ENCODE data around the gene KIF6.
"Not testable (repeated sequence)": the region's sequence is repeated elsewhere in the genome, so short reads cannot be mapped to it uniquely, and the experiment has no call there.

Gene KIF6

DNA sequence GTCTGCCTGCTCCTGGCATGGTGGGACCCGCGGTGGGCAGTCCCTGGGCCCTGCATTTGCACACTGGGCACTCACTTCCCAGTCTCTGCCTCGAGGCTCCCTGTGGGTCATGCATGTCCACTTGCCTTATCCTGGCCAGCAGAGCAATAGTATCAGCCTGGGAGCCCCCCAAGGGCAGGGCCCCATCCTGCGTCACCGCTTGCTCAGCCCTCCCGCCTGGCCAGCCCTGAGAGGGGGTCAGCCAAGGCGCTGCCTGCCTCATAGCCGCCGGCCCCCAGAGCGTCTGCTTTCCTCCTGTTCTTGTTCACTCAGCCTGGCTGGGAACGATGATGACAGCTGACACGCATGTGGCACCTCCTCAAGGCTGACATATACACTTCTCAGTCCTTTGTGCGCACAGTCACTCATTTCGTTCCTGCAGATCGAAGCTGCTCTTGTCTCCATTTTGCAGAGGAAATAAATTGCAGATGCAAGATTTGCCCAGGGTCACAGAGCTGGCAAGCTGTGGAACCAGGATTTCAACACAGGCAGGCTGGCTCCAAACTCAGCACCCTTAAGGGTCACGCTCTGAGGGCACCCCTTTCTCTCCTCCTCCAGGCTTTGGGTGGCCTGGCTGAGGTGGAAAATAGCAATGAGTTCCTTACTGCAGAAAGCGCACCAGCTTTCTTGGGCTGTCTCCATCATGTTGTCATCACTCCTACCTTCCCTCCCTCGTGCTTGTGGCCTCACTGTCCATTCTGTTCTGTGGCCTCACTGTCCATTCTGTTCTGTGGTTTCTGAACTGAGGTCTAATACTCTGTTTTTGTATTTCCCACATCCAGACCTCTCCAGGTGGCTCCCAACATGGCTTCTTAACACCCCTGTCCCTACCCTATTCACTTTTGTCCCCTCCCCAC, 428.2 kb downstream of the KIF6 start:
- no peak overlapping the region for H3K4me3 ChIP-seq (ENCODE audit: low read depth, low read length)
- TF ChIP-seq, protein P1, sequence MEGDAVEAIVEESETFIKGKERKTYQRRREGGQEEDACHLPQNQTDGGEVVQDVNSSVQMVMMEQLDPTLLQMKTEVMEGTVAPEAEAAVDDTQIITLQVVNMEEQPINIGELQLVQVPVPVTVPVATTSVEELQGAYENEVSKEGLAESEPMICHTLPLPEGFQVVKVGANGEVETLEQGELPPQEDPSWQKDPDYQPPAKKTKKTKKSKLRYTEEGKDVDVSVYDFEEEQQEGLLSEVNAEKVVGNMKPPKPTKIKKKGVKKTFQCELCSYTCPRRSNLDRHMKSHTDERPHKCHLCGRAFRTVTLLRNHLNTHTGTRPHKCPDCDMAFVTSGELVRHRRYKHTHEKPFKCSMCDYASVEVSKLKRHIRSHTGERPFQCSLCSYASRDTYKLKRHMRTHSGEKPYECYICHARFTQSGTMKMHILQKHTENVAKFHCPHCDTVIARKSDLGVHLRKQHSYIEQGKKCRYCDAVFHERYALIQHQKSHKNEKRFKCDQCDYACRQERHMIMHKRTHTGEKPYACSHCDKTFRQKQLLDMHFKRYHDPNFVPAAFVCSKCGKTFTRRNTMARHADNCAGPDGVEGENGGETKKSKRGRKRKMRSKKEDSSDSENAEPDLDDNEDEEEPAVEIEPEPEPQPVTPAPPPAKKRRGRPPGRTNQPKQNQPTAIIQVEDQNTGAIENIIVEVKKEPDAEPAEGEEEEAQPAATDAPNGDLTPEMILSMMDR (IDR thresholded peaks at IDR 0.05; ENCODE audit: low read depth, low read length), result no peak

DNA sequence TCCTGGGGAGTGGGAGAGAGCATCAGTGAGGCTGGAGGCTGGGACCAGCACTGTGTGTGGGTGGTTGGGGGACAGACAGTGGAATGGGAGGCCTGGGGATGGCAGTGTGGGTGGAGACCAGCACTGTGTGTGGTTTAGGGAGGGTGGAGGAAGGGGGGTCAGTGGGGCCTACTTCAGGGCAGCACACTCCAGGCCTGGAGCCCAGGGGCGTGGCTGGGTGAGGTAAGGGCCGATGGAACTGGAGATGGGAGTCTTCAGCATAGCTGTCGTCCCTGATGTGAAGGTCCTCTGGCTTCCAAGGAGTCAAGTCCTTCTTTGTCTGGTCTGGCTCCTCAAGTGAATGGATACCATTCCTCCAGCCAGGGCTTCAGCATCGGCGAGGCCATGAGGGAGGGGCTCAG, 429.6 kb downstream of the KIF6 start:
- H3K4me3 ChIP-seq (ENCODE audit: low read depth, low read length), result no peak overlapping the region
- TF ChIP-seq, protein P1 (IDR thresholded peaks at IDR 0.05; ENCODE audit: low read depth, low read length), result no peak

DNA sequence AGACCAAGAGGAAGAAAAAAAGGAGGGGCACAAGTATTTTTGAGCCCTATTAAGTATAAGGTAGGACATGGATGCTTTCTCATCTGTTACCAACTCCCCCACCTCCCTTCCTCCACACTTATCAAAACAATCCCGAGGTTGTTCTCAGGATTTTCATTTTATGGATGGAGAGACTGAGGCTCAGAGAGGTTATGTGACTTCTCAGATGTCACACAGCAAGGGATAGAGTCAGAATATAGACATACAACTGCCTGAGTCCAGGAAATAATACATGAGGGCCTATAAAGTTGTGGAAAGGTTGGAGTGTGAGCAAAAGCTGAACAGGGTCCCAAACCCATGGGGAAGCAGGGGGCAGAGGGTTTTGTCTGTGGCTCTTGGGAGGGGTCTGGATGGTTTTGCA, 430.3 kb downstream of the KIF6 start:
- H3K4me3 ChIP-seq (ENCODE audit: low read depth, low read length), result no peak overlapping the region
- TF ChIP-seq, protein P1 (IDR thresholded peaks at IDR 0.05; ENCODE audit: low read depth, low read length), result no peak

DNA sequence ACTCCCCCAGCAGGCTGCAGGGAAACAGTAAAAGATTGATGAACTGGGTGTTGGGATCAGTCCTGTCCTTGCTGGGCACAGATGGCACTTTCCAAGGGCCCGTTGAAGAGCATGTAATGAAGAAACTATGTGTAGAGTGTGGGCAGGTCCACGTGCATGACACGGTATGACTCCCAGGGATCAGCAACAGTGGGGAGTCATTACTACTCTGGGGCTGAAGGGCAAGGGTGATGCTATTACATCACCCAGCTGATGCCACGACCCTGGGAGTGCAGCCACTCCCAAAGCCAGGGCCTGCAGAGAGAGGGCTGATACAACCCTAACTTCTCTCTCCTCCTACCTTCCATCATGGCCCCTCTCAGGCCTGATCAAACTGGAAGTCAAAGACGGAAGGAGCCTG, 431.1 kb downstream of the KIF6 start:
- TF ChIP-seq, protein P1 (IDR thresholded peaks at IDR 0.05; ENCODE audit: low read depth, low read length), result no peak
- H3K4me3 ChIP-seq (ENCODE audit: low read depth, low read length), result no peak overlapping the region

DNA sequence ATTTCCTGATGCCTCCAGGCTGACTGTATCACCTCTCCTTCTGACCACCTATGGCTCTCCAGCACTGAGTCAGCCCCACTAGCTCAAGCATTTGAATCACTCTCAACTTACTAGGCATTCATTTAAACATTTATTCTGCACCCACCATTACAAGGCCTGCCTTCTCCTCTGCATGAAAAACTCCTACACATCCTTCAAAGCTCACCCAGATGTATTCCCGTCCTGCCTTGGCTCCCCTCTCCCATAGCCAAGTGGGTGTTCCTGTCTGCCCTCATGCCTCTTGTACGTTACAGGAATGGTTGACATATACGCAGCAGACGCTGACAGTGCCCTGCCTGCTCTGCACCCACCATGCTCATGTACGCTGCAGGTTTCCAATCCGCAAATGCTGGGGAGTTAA, 432.6 kb downstream of the KIF6 start:
- TF ChIP-seq, protein P1 (IDR thresholded peaks at IDR 0.05; ENCODE audit: low read depth, low read length), result no peak
- no peak overlapping the region for H3K4me3 ChIP-seq (ENCODE audit: low read depth, low read length)

DNA sequence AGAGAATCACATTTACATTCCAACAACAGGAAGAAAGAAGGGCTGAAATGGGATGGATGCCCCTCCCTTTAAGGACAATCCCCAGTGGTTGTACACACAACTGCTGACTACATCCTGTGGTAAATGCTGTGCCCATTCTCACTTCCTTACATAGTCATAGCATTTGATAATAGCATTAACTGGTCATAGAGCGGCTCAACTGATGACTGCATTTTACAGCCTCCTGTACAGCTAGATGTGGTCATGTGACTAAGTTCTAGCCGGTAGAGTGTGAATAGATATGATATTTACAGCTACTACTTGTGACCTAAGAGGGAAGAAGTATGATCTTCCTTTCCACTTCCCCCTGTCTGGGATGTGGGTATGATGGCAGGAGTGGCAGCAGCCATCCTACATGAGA, 435.7 kb downstream of the KIF6 start:
- H3K4me3 ChIP-seq (ENCODE audit: low read depth, low read length), result no peak overlapping the region
- TF ChIP-seq, protein P1 (IDR thresholded peaks at IDR 0.05; ENCODE audit: low read depth, low read length), result no peak

DNA sequence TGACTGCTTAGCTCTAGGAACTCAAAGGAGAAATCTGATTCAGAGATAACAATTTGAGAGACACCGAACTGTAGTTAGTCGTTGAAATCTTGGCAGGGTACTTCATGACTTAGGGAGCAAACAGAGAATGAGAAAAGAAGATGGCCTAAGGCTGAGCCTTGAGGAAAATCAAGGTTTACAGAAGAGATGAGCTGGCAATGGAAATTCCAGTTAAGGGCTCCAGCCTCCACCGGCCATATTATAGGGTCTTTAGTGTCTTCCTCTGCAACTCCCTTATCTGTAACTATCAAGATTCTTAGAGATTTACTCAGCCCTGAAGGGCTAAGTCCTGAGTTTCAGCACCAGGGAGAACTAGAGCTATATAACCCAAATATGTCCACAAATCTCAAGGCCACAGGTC, 437.6 kb downstream of the KIF6 start:
- TF ChIP-seq, protein P1 (IDR thresholded peaks at IDR 0.05; ENCODE audit: low read depth, low read length), result no peak

DNA sequence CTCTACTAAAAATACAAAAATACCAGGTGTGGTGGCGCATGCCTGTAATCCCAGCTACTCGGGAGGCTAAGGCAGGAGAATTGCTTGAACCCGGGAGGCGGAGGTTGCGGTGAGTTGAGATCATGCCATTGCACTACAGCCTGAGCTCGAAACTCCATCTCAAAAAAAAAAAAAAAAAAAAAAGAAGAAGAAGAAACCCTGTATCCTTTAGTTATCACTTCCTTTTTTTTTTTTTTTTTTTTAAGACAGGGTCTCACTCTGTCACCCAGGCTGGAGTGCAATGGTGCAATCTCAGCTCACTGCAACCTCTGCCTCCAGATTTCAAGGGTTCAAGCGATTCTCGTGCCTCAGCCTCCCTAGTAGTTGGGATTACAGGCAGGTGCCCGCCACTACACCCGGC, 438.6 kb downstream of the KIF6 start:
- H3K4me3 ChIP-seq (ENCODE audit: low read depth, low read length), result not testable (repeated sequence)

More for the DNA sequence above, 437.6 kb downstream of the KIF6 start:
- no peak overlapping the region for H3K4me3 ChIP-seq (ENCODE audit: low read depth, low read length)

Data from WI38 (cell line).